ENCODE data around the gene ANKRD24.

- TF ChIP-seq ZNF235 (CRISPR knock-in tag; IDR thresholded peaks at IDR 0.05; ENCODE audit: borderline replicate concordance) (no peak), ZNF318 (CRISPR knock-in tag; IDR thresholded peaks at IDR 0.05) (no peak), ZNF644 (CRISPR knock-in tag; IDR thresholded peaks at IDR 0.05; ENCODE audit: low read depth) (no peak), CENPT (CRISPR knock-in tag; IDR thresholded peaks at IDR 0.05; ENCODE audit: low read depth) (no peak), AFF4 (CRISPR knock-in tag; IDR thresholded peaks at IDR 0.05) (no peak), ATF3 (CRISPR knock-in tag; IDR thresholded peaks at IDR 0.05) (no peak), KDM5B (CRISPR knock-in tag; IDR thresholded peaks at IDR 0.05; ENCODE audit: borderline replicate concordance) (no peak), CTCF (CRISPR knock-in tag; IDR thresholded peaks at IDR 0.05) (no peak), ATM (IDR thresholded peaks at IDR 0.05; ENCODE audit: borderline replicate concordance) (no peak)
Measured at GRCh38 chr19:4264812-4265211, 82.3 kb downstream of the ANKRD24 start.
